Measurements from ENCODE around the gene CACNA1S.

Gene CACNA1S

GRCh38 chr1:201072149-201072548 is 40.1 kb downstream of the CACNA1S start:
- DNase-seq = no peak
- no peaks in the 10 kb centered on the region; the same call in 1 of the 2 replicates for H3K27me3 ChIP-seq (replicated peaks; ENCODE audit: insufficient read depth, low read length)

GRCh38 chr1:201069636-201070035 is 42.6 kb downstream of the CACNA1S start:
- no peak overlapping the region for H3K27ac ChIP-seq (ENCODE audit: low read length)
- H2AFZ ChIP-seq (ENCODE audit: low read length) = no peak overlapping the region
- DNase-seq = no peak
- H3K27me3 ChIP-seq (replicated peaks; ENCODE audit: insufficient read depth, low read length) = no peaks in the 10 kb centered on the region; the same call in 1 of the 2 replicates
- no peaks in the 10 kb centered on the region for H3K79me2 ChIP-seq (ENCODE audit: low read length)
- H3F3A ChIP-seq (ENCODE audit: insufficient read depth, low read length) = no peaks in the 10 kb centered on the region
- H3K9me2 ChIP-seq (replicated peaks; ENCODE audit: insufficient read depth, low read length) = no peaks in the 10 kb centered on the region
- H3K4me3 ChIP-seq (ENCODE audit: low read length) = no peak overlapping the region
- no peak overlapping the region for H3K4me2 ChIP-seq (ENCODE audit: low read depth, low read length)
- H3K9ac ChIP-seq (ENCODE audit: low read length) = no peak overlapping the region
- no peak for TF ChIP-seq CTCF (IDR thresholded peaks at IDR 0.05; ENCODE audit: low read length)
- no peak for TF ChIP-seq EZH2phosphoT487 (IDR thresholded peaks at IDR 0.05; ENCODE audit: low read length)
- no peak for TF ChIP-seq EZH2 (optimal IDR thresholded peaks at IDR 0.05; ENCODE audit: low read depth, low read length)
- H3K36me3 ChIP-seq (replicated peaks; ENCODE audit: insufficient read depth, low read length) = no peaks in the 10 kb centered on the region
- H3K4me1 ChIP-seq (ENCODE audit: low read length) = no peaks in the 10 kb centered on the region
- H3K9me3 ChIP-seq (replicated peaks; ENCODE audit: insufficient read depth, low read length) = no peaks in the 10 kb centered on the region
- no peaks in the 10 kb centered on the region for H4K20me1 ChIP-seq (ENCODE audit: insufficient read depth, low read length)

More at GRCh38 chr1:201072149-201072548, 40.1 kb downstream of the CACNA1S start:
- H3K4me2 ChIP-seq (ENCODE audit: low read depth, low read length) = no peak overlapping the region
- no peak overlapping the region for H3K9ac ChIP-seq (ENCODE audit: low read length)
- no peak overlapping the region for H3K27ac ChIP-seq (ENCODE audit: low read length)
- TF ChIP-seq CTCF (IDR thresholded peaks at IDR 0.05; ENCODE audit: low read length) (no peak), EZH2phosphoT487 (IDR thresholded peaks at IDR 0.05; ENCODE audit: low read length) (no peak), EZH2 (optimal IDR thresholded peaks at IDR 0.05; ENCODE audit: low read depth, low read length) (no peak)
- no peaks in the 10 kb centered on the region for H3K4me1 ChIP-seq (ENCODE audit: low read length)
- H2AFZ ChIP-seq (ENCODE audit: low read length) = no peak overlapping the region
- H4K20me1 ChIP-seq (ENCODE audit: insufficient read depth, low read length) = no peaks in the 10 kb centered on the region
- H3K36me3 ChIP-seq (replicated peaks; ENCODE audit: insufficient read depth, low read length) = no peaks in the 10 kb centered on the region
- no peak overlapping the region for H3K4me3 ChIP-seq (ENCODE audit: low read length)
- H3F3A ChIP-seq (ENCODE audit: insufficient read depth, low read length) = no peaks in the 10 kb centered on the region
- H3K9me3 ChIP-seq (replicated peaks; ENCODE audit: insufficient read depth, low read length) = no peaks in the 10 kb centered on the region
- H3K79me2 ChIP-seq (ENCODE audit: low read length) = no peaks in the 10 kb centered on the region
- no peaks in the 10 kb centered on the region for H3K9me2 ChIP-seq (replicated peaks; ENCODE audit: insufficient read depth, low read length)

GRCh38 chr1:201068976-201069375 is 43.2 kb downstream of the CACNA1S start:
- Histone ChIP-seq H3K4me2 (ENCODE audit: low read depth, low read length) (no peak overlapping the region), H3F3A (ENCODE audit: insufficient read depth, low read length) (no peaks in the 10 kb centered on the region), H2AFZ (ENCODE audit: low read length) (no peak overlapping the region), H4K20me1 (ENCODE audit: insufficient read depth, low read length) (no peaks in the 10 kb centered on the region), H3K4me3 (ENCODE audit: low read length) (no peak overlapping the region), H3K9ac (ENCODE audit: low read length) (no peak overlapping the region), H3K27ac (ENCODE audit: low read length) (no peak overlapping the region), H3K36me3 (replicated peaks; ENCODE audit: insufficient read depth, low read length) (no peaks in the 10 kb centered on the region), H3K27me3 (replicated peaks; ENCODE audit: insufficient read depth, low read length) (no peaks in the 10 kb centered on the region; the same call in 1 of the 2 replicates), H3K9me2 (replicated peaks; ENCODE audit: insufficient read depth, low read length) (no peaks in the 10 kb centered on the region), H3K4me1 (ENCODE audit: low read length) (no peaks in the 10 kb centered on the region), H3K9me3 (replicated peaks; ENCODE audit: insufficient read depth, low read length) (no peaks in the 10 kb centered on the region), H3K79me2 (ENCODE audit: low read length) (no peaks in the 10 kb centered on the region)
- TF ChIP-seq CTCF (IDR thresholded peaks at IDR 0.05; ENCODE audit: low read length) (no peak), EZH2phosphoT487 (IDR thresholded peaks at IDR 0.05; ENCODE audit: low read length) (no peak), EZH2 (optimal IDR thresholded peaks at IDR 0.05; ENCODE audit: low read depth, low read length) (no peak)
- no peak for DNase-seq

All from MM.1S (cell line).